Middle frontal gyrus (tissue), 1 donor: ENCODE data around the gene MRPL41.
"Not testable (repeated sequence)": the region's sequence is repeated elsewhere in the genome, so short reads cannot be mapped to it uniquely, and the experiment has no call there.

ENCODE experiments used
- DNase-seq: peaks from one replicate; pipeline ENCODE4 v3.0.0-alpha.2; 2015; ENCODE audit warnings: low spot score; ENCODE audit errors: extremely low spot score

Gene MRPL41

GRCh38 chr9:137551264-137552021, at the start of gene MRPL41:
Gene MRPL41, plus strand, starts transcription at chr9:137551879. Its CDS starts 203 bp downstream, at chr9:137552082.
- DNase-seq = peak; percentile 84

GRCh38 chr9:137502008-137502911, 49.4 kb upstream of the MRPL41 start:
- no peak for DNase-seq

DNA sequence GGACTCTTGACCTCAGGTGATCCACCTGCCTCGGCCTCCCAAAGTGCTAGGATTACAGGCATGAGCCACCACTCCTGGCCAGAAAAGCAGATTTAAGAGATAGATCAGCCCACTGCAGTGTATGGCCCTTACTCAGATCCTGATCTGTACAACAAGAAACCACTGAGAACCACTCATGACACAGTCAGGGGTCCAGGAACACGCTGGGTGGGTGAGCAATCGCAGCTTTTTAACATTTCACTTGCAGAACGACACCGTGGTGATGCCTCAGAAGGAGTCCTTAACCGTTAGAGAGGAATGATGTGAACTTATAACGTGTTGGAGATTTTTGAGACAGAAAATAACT, 47.3 kb upstream of the MRPL41 start:
- DNase-seq = no peak

DNA sequence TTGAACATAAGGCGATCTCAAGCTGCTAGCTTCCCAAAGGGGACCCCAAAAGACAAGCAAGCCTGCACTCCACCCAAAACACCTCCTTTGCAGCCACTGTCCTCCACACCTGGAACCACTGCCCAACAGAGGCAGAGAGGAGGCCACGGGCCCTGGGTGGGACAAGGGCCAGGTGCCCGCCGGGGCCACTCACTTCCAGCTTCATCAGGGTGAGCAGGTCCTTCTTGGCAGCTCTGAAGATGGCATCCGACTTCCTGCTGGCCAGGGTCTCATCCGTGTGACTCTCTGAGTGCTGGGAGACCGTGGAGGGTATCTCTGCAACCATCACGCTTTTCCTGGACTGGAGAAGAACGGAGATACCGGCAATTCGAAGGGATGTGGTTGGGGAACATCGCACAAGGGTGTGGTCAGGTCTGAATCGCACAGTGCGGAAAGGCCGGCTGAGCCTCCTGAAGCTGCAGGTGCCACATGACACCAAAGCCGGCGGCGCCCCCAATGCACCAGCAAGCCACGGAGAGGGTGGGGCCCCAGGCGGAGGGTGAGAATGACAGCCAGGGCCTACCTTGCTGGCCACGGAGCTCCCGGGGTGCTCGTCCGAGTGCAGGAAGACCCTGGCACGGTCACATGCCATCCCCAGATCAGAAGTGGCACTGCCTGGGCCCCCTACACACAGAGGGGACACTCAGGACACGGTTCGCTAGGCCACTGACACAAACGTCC, 46.1 kb upstream of the MRPL41 start:
- no peak for DNase-seq

- no peak for DNase-seq
Measured at GRCh38 chr9:137506274-137506673, 45.4 kb upstream of the MRPL41 start.

DNA sequence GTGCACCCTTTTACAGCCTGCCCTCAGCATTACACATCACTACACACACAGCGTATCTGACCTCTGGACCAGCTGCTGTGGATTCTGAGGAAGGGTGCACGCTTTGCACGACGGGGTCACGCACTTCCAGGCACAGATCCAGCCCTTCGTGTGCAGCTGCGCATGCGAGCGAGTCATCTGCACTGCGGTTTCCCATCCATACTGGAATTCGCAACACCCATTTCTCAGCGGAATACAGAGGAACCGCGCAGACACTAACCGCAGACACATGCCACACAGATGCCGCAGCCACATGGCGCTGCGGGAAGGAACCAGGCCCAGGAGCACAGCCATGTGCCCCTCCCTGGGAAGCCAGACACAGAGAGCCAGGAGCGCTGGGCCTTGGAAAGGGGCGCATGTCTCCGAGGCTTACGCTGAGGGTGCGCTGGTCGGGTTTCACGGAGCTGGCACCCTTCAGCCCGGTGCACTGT, 44.9 kb upstream of the MRPL41 start:
- no peak for DNase-seq

DNA sequence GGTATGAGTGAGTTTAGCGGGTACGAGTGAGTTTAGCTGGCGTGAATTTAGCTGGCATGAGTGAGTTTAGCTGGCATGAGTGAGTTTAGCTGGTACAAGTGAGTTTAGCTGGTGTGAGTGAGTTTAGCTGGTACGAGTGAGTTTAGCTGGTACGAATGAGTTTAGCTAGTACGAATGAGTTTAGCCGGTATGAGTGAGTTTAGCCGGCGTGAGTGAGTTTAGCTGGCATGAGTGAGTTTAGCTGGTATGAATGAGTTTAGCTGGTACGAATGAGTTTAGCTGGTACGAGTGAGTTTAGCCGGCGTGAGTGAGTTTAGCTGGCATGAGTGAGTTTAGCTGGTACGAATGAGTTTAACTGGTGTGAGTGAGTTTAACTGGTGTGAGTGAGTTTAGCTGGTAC, 42.5 kb upstream of the MRPL41 start:
- no peak for DNase-seq

DNA sequence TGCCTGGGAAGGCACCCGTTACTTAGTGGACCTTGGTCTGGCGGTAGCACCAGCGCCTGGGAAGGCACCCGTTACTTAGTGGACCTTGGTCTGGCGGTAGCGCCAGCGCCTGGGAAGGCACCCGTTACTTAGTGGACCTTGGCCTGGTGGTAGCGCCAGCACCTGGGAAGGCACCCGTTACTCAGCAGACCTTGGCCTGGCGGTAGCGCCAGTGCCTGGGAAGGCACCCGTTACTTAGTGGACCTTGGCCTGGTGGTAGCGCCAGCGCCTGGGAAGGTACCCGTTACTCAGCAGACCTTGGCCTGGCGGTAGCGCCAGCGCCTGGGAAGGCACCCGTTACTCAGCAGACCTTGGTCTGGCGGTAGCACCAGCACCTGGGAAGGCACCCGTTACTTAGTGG, 40.6 kb upstream of the MRPL41 start:
- not testable (repeated sequence) for DNase-seq

GRCh38 chr9:137511758-137512463, 39.8 kb upstream of the MRPL41 start:
- no peak for DNase-seq

DNA sequence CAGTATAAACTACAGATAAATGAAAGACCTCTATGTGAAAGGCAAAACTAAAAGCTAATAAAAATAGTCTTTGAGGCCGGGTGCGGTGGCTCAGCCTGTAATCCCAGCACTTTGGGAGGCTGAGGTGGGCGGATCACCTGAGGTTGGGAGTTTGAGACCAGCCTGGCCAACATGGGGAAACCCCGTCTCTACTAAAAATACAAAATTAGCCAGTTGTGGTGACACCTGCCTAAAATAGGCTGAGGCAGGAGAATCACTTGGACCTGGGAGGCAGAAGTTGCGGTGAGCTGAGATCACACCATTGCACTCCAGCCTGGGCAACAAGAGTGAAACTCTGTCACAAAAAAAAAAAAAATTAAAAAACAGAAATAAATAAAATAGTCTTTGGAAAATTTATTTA, 38.5 kb upstream of the MRPL41 start:
- DNase-seq = not testable (repeated sequence)

- not testable (repeated sequence) for DNase-seq
Measured at GRCh38 chr9:137513801-137514570, 37.7 kb upstream of the MRPL41 start.

GRCh38 chr9:137514691-137515337, 36.9 kb upstream of the MRPL41 start:
- no peak for DNase-seq

DNA sequence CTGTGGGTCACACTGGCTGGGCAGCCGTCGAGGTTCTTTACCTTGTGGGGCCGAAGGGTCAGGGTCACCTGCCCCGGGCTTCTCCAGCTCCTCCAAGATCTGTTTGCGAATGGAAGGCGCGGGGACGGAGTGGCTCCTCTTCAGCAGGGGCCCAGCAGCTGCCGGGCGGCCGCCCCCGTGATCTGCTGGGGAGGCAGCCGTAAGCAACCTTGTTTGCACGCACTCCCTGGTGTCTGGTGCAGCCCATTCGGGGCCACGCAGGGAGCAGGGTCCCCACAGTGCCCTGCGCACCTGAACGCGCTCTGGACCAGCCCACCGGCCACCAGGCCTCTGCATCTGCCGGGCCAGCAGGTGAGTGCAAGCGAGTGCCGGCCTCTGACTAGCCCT, 36.3 kb upstream of the MRPL41 start:
- no peak for DNase-seq

- DNase-seq = no peak
Measured at GRCh38 chr9:137516144-137516917, 35.3 kb upstream of the MRPL41 start.

DNA sequence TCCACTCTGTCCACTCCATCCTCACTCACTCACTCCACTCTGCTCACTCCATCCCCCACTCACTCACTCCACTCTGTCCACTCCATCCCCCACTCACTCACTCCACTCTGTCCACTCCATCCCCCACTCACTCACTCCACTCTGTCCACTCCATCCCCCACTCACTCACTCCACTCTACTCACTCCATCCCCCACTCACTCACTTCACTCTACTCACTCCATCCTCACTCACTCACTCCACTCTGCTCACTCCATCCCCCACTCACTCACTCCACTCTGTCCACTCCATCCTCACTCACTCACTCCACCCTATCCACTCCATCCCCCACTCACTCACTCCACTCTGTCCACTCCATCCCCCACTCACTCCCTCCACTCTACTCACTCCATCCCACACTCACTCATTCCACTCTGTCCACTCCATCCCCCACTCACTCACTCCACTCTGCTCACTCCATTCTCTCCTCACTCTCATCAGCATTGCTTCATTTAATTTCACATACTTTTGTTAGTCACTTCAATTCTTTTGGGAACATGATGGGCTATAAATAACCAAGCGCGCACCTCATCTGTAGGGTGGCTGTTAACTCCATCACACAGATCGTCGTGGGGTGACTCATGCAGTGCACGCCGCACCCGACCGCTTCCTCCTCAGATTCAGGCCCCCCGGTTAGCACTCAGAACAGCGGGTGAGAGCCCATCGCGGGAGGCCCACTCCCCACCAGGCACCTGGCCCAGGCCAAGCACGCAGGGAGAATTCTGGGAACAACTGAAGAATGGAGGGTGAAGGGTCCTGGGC, 32.8 kb upstream of the MRPL41 start:
- DNase-seq = not testable (repeated sequence)

DNA sequence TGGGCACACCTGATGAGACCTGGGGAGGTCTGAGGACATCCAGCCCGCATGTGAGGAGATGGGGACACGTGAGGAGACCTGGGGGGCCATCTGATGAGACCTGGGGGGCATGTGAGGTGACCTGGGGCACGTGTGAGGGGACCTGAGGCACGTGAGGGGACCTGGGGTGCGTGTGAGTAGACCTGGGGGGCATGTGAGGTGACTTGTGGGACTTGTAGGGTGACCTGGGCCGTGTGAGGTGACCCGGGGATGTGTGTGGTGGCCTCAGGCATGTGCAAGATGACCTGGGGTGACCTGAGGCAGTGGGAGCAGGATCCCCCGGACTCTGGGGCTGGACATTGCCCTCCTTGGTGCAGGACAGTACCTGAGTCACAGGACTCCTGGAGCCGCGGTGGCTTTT, 32.1 kb upstream of the MRPL41 start:
- DNase-seq = no peak

- no peak for DNase-seq
Measured at GRCh38 chr9:137520614-137521404, 30.9 kb upstream of the MRPL41 start.
